ENCODE measurements around the gene ATF6.
A peak's percentile ranks its signal among the peaks of the same experiment; 100 is the strongest.

ATF6 gene

DNA sequence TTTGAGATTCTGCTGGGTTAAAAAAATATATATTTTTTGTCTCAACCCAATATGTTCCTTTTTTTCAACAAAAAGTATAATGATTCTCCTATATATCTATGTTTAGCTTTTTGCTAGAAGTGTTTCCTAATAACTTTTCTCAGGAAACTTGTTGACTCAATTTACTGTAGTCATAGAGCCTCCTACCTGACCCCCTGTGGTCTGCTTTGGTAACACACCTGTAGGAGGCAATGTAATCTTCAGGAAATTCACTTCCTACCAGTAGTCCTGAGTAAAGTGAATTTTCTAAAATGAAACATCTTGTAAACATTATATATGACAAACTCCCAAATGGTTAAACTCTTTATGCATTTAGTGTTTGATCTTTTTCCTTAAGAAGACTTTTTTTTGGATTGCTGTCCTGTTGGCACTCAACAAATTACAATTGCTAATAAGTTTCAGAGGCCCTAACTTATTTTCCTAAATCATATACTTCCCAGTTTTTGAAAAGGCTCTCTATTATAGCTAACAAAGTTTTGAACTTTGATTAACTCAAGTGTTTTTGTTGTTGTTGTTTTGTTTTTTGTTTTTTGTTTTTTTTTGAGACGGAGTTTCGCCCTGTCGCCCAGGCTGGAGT lies 139.3 kb downstream of the ATF6 start:
- DNase-seq = no peak

DNA sequence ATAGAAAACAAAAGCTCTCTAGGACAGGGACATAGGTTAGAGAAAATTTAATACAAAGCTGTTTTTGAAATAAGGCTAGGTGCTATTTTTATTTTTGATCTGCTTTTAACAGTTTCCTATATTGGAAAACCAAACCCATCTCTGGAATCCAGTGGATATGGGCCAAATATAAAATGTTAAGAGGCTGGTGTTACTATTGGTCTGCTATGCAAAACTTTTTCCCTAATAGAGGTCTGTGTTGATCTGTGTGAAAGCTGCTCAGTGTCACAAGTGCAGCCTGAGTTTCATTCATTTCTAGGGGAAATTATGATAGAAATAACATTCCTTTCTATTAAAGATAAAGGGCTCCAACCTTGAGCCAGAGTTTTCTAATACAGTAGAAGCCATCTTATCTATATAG lies 141.1 kb downstream of the ATF6 start:
- no peak for DNase-seq

DNA sequence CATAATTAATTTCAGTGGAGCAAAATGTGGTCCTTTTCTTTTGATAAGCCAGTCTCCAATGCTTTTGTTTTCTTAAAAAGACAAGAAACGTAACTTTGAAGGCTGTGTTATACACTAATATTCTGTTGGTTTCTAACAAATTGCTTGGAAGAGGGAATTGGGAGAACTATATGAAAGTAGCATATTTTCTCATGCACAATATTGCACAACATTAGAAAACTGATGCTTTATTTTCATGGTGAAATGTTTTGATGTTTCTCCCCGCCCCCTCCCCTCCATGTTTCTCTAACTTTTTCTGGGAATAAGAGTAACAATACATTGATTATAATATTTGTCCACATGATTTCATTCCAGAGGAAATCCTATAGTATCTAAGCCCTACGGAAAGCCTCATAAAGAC lies 142.1 kb downstream of the ATF6 start:
- DNase-seq = no peak

DNA sequence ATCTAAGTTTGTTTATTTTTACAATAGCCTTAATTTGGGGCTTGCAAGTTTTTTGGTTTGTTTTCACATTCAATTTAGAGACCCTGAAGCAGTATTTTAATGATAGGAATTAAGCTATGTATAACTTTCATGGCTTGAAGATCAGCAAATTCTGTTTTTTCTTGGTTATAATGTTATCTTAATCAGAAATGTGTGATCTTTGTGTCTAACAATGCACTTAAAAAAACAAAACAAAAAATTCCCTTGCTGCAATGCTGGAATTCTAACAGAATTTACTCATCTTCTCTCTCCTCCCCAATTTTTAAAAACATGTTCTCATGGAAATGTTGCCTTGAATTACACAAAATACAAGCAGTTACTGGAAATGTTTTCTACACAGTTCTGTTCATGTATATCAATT lies 144.5 kb downstream of the ATF6 start:
- DNase-seq = no peak

DNA sequence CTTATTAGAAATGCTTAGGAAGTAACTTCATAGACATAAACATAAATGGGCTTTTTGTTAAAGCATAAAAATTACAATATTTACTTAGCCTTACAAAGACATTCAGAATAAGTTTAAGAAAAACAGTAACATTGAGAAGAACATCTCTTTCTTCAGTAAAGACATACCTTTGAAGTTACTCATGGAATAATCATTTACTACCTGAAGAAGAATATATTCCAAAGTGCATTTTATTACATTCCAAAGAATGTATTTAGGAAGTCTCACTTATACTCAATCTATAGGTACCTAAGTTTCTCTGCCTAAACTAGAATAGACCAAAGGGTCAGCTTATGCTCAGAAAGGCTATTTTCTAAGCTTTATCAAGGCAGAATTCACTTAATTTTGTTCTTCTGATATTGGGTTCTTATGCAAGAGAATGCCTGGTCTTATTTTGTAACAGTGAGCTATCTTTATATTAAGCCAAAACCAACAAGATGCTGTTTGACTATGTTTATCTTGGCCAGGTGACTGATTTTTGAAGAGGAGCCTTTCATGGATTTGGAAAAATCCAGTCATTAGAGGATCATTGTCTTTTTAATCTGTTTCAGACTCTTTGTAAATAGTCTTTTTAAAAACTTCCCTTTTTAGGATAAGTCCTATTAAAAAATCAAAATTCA lies 147.5 kb downstream of the ATF6 start:
- no peak for DNase-seq

DNA sequence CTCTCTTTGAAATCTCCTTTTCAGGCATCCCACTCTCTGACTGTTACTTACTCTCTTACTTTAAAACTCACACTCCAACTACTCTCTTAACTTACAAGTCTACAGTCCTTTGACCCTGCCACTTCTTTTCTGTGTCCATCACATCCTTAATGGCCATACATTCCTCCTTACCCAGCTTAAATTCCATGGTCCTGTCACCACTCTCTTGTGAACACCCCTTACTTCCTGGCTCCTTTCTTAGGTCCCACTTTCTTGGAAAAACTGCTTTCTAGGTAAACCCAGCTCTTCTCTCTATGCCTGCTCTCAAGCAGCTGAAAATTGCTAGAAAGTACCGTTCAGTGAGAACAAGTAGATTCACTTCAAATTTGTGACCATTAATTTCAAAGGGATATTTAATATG lies 148.5 kb downstream of the ATF6 start:
- no peak for DNase-seq

DNA sequence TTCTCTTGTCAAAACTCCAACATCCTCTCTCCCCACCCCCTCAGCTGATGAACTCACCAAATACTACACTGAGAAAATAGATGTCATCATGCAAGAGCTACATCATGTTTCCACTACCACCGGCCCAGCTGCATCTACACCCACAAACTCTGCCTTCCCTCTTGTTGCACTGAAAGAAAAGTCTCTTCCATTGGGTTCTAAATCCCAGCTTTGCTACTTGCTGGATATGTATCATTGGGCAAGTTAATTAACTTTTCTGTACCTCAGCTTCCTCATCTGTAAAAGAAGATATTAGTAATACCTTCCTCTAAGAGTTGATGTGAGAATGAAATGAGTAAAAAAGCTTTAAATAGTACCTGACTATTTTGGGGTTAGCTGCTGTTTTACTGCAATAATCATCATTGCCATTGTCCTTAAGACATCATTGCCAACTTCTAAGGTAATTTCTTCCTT lies 149.0 kb downstream of the ATF6 start:
- no peak for DNase-seq

DNA sequence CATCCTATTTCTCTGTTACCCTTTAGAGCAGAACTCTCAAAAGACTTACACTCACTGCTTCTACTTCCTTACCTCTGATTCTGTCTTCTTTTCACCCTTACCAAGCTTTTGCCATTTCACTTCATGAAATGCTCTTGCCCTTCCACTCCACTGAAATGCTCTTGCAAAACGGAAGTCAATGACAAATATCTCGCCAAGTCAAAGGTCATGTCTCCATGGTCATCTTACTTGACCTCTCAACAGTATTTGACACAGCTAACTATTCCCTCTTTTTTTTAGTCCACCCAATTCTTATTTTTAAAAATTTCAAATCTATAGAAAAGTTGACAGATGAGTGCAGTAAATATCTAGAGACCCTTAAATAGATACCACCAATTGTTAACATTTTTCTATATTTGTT lies 149.9 kb downstream of the ATF6 start:
- DNase-seq = no peak

DNA sequence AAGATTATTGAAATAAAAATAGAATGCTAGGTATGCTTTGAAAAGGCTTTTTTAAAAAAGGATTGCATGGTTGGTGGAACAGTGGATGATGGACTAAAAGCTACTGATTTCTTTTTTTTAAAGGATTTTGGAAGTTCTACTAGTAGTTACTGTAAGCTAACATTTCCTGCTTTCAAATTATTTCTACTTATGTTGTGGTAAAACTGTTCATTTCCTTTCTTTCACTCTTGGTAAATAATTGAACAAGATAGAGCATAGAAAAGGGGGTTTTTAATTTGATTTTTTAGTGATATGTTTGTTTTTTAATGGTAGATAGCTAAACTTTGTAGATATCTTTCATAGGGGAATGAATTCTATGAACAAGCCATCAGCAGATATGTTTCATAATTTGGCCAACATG lies 153.1 kb downstream of the ATF6 start:
- DNase-seq = no peak

DNA sequence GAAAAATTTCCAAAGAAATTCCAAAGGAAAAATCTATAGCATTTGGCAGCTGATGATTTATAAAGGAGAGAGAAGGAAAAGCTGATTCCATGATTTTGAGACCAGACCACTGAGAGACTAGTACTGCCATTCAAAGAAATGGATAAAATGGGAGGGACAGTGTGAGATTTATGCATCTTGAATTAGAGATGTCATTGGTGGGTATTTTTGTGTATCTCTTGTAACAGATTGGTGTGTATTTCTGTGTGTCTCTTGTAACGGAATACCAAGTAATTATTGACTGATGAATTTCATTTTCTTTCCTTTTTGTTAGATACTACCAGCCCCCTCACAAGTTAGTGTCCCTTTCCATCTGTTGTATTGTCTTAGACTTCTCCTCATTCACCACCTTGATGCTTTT lies 155.4 kb downstream of the ATF6 start:
- no peak for DNase-seq

DNA sequence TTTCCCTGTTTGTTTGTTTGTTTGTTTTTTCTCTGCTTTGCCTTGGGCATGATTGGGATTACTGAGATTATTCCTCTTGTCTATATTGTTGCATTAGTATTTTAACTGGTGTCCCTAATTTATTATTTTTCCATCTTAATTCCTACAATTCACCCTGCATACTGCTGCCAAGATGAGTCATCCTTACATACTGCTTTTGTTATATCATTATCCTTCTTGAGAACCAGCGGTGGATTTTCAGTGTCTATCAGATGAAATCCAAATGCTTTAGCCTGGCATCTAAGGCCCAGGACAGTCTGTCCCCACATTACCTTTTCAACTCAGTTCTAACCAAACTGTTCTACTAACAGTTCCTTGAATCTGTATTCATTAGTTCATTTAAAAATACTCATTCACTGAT lies 155.9 kb downstream of the ATF6 start:
- no peak for DNase-seq

DNA sequence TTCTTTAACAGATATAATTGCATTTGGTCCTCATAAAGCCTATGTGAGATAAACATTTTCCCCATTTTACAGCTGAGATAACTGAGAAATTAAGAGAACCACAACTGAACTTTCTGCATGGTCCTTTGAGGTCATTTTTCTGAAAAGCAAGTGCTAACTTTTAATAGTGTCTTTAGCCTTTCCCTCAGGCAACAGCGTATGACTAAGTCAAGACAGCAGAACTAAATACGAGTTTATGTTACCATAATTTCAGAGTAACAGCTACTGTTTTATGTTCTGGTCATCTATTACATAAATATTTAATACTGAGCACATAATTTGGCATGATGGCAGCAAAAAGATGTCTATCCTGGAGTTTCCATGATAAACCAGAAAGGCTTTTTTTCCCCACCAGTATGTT lies 161.9 kb downstream of the ATF6 start:
- no peak for DNase-seq

DNA sequence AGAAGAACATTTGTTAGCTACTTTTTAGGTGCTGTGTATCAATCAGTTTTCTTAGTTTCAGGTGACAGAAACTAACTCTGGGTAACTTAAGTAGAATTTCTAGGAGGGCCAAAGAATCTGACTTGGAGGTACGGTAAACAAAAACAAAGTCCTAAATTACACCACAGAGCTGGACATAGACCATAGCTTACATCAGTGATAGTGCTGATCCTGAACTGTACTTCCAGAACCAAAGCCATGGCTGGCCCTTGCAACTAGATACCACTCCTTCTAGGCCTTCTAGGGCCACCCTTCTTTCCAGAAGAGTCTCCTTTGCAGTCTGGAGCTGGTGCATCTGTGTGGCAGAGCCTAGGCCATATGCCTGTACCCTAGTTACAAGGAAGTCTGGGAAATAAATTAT lies 163.0 kb downstream of the ATF6 start:
- DNase-seq = no peak

DNA sequence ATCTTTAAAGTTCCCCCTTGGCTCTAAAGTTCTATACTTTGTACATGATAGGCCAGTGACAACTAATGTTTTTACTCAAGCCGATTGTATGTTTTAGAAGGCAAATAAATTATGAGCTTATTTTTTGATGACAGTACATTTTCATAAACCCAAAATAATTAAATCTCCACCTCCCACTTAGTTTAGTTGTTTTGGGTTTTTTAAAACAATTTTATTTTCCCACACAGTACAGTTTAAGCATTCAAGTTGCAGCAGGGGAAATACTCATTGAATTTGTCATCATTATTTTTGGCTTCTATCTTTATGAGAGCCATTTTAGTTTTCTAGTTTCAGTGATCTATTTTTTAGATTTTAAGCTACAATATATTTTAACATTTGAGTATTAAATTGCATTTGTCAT lies 163.9 kb downstream of the ATF6 start:
- DNase-seq = no peak

DNA sequence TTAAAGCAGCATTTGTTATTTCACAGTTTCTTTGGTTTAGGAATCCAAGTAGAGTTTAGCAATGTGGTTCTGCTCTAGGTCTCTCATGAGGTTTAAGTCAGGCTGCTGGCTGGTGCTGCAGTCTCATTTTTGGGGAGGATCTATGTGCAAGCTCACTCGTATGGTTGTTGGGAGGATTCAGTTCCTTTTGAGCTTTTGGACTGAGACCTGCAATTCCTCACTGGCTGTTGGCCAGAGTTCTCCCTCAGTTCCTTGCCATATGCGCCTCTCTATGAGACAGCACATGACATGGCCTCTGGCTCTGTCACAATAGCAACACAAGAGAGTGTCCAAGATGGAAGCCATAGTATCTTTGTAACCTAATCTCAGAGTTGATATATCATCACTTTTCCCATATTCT lies 166.5 kb downstream of the ATF6 start:
- no peak for DNase-seq

DNA sequence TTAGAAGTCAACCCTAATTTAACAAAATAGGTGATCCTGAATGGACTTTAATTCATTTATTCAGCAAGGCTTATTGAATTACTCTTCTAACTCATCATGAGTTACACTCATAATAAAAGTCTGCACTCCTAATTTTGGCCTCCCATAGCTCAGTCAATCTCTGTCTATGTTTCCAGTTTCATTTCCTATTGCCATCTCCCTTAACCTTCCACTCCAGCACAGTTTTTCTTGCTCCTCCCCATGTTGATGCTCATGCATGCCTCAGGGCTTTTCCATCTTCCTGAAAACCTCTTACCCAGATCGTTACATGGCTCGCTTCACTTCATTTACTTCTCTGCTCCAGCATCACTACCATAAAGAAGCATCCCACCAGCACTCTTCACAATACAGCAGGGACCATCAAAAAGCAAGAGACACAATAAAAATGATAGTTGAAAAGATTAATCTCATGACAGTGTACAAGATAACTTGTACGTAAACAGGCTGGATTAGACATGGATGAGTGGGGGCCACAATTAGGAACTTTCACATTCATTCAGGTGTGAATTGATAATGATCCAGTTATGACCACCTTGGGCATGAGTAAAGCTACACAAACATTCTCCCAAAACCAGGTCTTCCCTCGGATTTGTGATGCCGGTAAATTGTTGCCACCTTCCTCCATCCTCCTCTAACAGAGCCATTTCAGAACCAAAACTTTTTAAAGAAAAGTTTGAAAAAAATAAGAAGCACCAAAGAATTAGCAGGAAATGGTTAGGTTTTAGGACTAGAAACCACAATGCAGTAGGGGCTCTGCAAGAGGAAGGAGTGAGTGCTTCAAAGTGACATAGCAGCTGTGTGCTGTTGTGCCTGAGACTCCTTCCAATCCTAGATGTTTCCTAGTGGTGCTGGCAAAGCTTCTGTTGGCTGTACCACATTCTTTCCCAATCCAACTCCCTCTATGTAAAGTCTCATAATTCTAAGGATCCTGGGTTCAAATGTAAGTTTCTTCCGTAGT lies 167.8 kb downstream of the ATF6 start:
- DNase-seq = peak; percentile 39

DNA sequence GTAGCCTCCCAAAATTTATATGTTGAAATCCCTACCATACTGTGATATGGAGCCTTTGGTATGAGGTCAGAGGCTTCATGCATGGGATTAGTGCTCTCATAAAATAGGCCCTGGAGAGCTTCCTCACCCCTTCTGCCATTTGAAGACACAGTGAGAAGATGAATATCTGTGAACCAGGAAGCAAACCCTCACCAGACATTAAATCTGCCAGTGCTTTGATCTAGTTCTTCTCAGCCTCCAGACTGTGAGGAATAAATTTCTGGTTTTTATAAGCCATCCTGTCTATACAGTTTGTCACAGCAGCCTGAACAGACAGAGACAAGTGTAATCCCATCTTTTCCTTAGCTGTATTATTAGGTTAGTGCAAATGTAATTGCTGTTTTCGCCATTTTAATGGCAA lies 169.1 kb downstream of the ATF6 start:
- DNase-seq = no peak

DNA sequence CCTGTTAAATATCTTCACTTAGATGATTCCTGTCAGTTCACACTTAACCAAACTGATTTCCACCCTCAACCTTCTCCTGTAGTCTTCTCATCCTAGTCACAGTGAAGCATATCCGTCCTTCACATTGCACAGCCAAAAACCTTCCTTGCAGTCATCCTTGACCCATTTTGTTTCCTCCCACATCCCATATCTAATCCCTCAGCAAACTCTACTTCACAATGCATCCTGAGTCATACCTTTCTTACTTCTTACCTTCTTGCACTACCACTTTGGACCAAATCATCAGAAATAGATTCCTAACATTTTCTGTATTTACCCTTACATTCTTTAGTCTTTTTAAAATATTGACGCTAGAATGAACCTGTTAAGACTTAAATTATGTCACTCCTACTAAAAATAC lies 170.7 kb downstream of the ATF6 start:
- no peak for DNase-seq

DNA sequence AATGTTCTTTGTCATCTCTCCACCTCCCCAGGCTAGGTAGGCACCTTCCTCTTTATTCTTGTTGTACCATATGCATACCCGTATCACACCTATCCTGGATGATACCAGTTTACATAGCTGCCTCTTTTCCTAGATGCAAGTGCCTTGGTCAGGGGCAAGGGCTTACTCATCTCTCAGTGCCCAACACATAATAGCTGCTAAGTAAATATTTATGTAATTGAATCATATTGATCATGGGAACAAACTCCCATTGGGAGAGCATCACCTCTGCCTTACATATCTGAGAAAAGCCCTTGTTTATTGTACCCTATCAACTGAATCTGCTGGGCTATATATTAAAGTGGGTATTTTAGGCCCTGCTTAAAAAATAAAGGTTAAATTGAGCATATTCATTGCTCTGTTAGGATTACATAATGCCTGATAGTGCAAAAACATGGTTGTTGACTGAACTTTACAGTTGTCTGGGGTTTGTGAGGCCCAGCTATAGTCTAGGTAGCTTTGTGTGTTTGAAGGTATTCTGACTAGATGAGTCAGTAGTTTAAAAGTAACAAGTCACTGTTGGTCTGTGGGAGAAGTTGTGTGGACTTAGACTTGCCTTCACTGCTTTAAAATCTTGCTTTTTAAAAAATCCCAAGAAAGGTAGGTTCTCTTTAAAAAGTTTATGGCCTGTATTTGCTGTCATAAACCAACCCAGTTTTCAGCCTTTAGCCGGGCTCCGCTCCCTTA lies 174.9 kb downstream of the ATF6 start:
- DNase-seq = no peak

DNA sequence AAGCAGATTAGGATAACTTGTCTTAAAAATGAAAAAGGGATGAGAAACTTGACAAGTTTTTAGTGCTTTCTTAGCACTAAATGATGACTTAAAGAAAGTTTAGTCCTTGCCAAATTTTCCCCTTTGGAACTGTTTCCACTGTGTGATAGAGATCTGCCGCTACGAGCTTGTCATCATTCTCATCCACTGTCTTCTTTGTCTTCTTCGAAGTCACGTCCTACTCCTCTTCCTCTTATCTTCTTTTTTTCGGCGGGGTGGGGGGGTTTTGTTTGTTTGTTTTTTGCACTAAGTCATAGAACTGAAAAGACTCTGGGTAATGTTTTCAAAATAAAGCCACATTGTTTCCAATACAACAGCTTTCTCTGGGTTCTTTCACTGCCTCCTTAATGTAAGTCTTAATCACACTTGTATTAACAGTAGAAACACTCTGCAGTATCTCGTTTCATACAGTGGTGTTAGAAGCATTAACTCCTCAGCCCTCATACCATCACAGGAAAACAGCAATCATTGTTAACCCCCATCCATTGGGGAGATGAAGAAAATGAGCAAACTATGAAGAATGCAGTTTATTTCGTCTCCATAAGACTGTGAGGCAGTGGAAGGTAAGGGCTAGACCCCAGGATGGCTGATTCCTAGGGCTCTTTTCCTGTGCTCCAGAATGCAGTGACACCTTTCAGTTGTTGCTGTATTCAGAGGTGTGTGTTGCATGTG lies 175.8 kb downstream of the ATF6 start:
- DNase-seq = no peak

DNA sequence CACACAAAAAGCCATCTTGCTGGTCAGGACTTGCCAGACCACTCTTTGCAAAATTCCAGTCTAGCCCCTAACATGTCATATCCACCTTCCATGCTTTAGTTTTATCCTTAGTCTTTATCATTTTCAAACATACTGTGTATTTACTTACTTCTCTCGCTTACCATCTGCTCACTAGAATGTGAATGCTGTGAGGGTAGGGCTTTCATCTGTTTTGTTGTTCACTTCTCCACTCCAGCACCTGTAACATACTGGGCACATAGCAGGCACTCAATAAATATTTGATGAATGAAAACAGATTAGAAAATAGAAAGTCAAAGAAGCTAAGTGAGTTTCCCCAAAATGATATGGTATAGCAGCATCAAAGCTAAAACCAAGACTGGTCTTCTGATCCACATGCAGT lies 177.6 kb downstream of the ATF6 start:
- no peak for DNase-seq

DNA sequence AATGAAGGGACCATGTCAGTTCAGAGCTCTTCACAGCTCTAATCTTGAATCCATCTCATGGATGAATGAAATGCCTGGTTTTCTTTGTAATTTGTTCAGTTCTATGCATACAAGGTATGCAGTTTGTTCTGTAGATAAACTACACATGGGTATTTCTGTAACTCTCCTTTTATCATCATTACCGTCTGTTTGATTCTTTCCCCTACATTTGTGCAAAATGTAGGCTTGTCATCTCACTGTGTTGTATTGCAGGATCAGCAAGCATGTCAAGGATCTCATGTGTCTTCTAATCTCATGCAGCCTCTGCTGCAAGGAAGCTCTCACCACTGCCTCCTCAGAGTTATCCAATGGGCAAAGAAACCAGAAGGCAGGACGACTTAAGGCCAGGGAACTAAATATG lies 178.3 kb downstream of the ATF6 start:
- no peak for DNase-seq
